HepG2 (cell line): ENCODE results near the gene KRTAP1-1. TPM values are rescaled to one million over a fixed set of nuclear protein-coding genes. Genes with fewer than 3 reads are reported as not detected.

Experiments
- BRD4 ChIP-seq: sonication (generic); formaldehyde crosslinking; IDR thresholded peaks from 2 replicates; pipeline ENCODE4 v1.4.0; 2020; ENCODE audit warnings: missing genetic modification reagents
- EP300 ChIP-seq, 3 experiments: sonication (generic) in 1 of 3; formaldehyde crosslinking in 1 of 3; IDR thresholded peaks; 2 replicates each; pipeline versions ENCODE4 v1.5.1 to v1.6.1; 2011 to 2020; ENCODE audit warnings: low read depth in 2 of 3, low read length in 2 of 3, borderline replicate concordance in 1 of 3, improper control_type of control experiment in 1 of 3, mild to moderate bottlenecking in 1 of 3, missing genetic modification reagents in 1 of 3, moderate library complexity in 1 of 3
- FOSL2 ChIP-seq: sonication (generic); formaldehyde crosslinking; IDR thresholded peaks from 2 replicates; pipeline ENCODE4 v1.4.0; 2020; ENCODE audit warnings: missing genetic modification reagents
- FOXP1 ChIP-seq, 2 experiments: fragments of 450-650 bp in 1 of 2; IDR thresholded peaks; 2 replicates each; pipeline ENCODE4 v1.6.1; 2017 to 2018; ENCODE audit warnings: antibody characterized with exemption in 1 of 2
- GLI4 ChIP-seq: sonication (generic); formaldehyde crosslinking; IDR thresholded peaks from 2 replicates; pipeline ENCODE4 v1.5.1; 2020; ENCODE audit warnings: missing genetic modification reagents, mild to moderate bottlenecking, moderate library complexity, borderline replicate concordance
- HNF4A ChIP-seq: sonication (generic); formaldehyde crosslinking; IDR thresholded peaks from 2 replicates; pipeline ENCODE4 v1.4.0; 2020; ENCODE audit warnings: missing genetic modification reagents
- KDM6A ChIP-seq: IDR thresholded peaks from 2 replicates; pipeline ENCODE4 v1.6.1; 2016; ENCODE audit warnings: low read depth
- KMT2A ChIP-seq: sonication (generic); formaldehyde crosslinking; IDR thresholded peaks from 2 replicates; pipeline ENCODE4 v1.4.0; 2020; ENCODE audit warnings: missing genetic modification reagents
- MXD4 ChIP-seq: IDR thresholded peaks from 2 replicates; pipeline ENCODE4 v1.6.1; 2016; ENCODE audit warnings: mild to moderate bottlenecking, missing biosample characterization, missing genetic modification reagents
- NCOA5 ChIP-seq: sonication (generic); formaldehyde crosslinking; IDR thresholded peaks from 2 replicates; pipeline ENCODE4 v1.4.0; 2020; ENCODE audit warnings: missing genetic modification reagents
- SIX4 ChIP-seq: sonication (generic); formaldehyde crosslinking; IDR thresholded peaks from 2 replicates; pipeline ENCODE4 v1.4.0; 2020; ENCODE audit warnings: missing genetic modification reagents
- SMAD3 ChIP-seq: sonication (generic); formaldehyde crosslinking; IDR thresholded peaks from 2 replicates; pipeline ENCODE4 v1.4.0; 2020; ENCODE audit warnings: missing genetic modification reagents
- THRA ChIP-seq: sonication (generic); formaldehyde crosslinking; IDR thresholded peaks from 2 replicates; pipeline ENCODE4 v1.4.0; 2020; ENCODE audit warnings: missing genetic modification reagents, borderline replicate concordance
- ZFP36L1 ChIP-seq: sonication (generic); formaldehyde crosslinking; IDR thresholded peaks from 2 replicates; pipeline ENCODE4 v1.8.0; 2022; ENCODE audit warnings: mild to moderate bottlenecking, missing genetic modification reagents, moderate library complexity
- ZNF138 ChIP-seq: sonication (generic); formaldehyde crosslinking; IDR thresholded peaks from 2 replicates; pipeline ENCODE4 v1.5.0; 2020; ENCODE audit warnings: mild to moderate bottlenecking, low read depth, missing genetic modification reagents
- ZNF235 ChIP-seq: sonication (generic); formaldehyde crosslinking; IDR thresholded peaks from 2 replicates; pipeline ENCODE4 v1.8.1; 2023; ENCODE audit warnings: mild to moderate bottlenecking, missing genetic modification reagents, borderline replicate concordance
- ZNF367 ChIP-seq: sonication (generic); formaldehyde crosslinking; IDR thresholded peaks from 2 replicates; pipeline ENCODE4 v1.4.0; 2020; ENCODE audit warnings: missing genetic modification reagents, borderline replicate concordance
- ZNF383 ChIP-seq: sonication (generic); formaldehyde crosslinking; IDR thresholded peaks from 2 replicates; pipeline ENCODE4 v1.4.0; 2020; ENCODE audit warnings: missing genetic modification reagents, mild to moderate bottlenecking, borderline replicate concordance
- ZNF589 ChIP-seq: sonication (generic); formaldehyde crosslinking; conservative IDR thresholded peaks from 2 replicates; pipeline ENCODE4 v1.8.0; 2022; ENCODE audit warnings: mild to moderate bottlenecking, moderate library complexity, missing genetic modification reagents
- ZNF709 ChIP-seq: sonication (generic); formaldehyde crosslinking; IDR thresholded peaks from 2 replicates; pipeline ENCODE4 v1.5.0; 2020; ENCODE audit warnings: mild to moderate bottlenecking, missing genetic modification reagents
- ZNF768 ChIP-seq: sonication (generic); formaldehyde crosslinking; IDR thresholded peaks from 2 replicates; pipeline ENCODE4 v1.4.0; 2020; ENCODE audit warnings: missing genetic modification reagents
- ZNF883 ChIP-seq: sonication (generic); formaldehyde crosslinking; IDR thresholded peaks from 2 replicates; pipeline ENCODE4 v1.5.1; 2020; ENCODE audit warnings: mild to moderate bottlenecking, missing genetic modification reagents; ENCODE audit errors: not compliant biosample characterization
- polyA plus RNA-seq, 8 experiments: library from polyadenylated mRNA; depleted of rRNA in 3 of 8; stranded (reverse) in 7 of 8; unstranded in 1 of 8; fragments of >200 nt; fragmentation: Illumina TruSeq in 4 of 8; extraction: Trizol in 4 of 8; gene quantifications; 2 replicates each; pipeline versions ENCODE4 v1.2.1 to v1.2.3, GENCODE V29; 2011 to 2016; ENCODE audit warnings: low read depth in 4 of 8, missing spikeins in 1 of 8, mixed read lengths in 1 of 8; ENCODE audit not compliant: insufficient read depth in 1 of 8
- total RNA-seq, 5 experiments: library from RNA; depleted of rRNA; stranded (reverse); fragments of >200 nt; fragmentation: Illumina TruSeq; extraction: Trizol; gene quantifications; 2 replicates each; pipeline ENCODE4 v1.2.3, GENCODE V29; 2016; ENCODE audit warnings: low read depth in 1 of 5
- TF ChIP-seq, protein P1 (sequence below): sonication (generic); formaldehyde crosslinking; IDR thresholded peaks from 2 replicates; pipeline ENCODE4 v1.9.0; 2022; ENCODE audit warnings: missing genetic modification reagents, mild to moderate bottlenecking, borderline replicate concordance
- TF ChIP-seq, protein P2 (sequence below): IDR thresholded peaks from 2 replicates; pipeline ENCODE4 v1.6.1; 2016; ENCODE audit warnings: missing compliant biosample characterization, missing genetic modification reagents, borderline replicate concordance
- TF ChIP-seq, protein P3 (sequence below): sonication (generic); formaldehyde crosslinking; IDR thresholded peaks from 2 replicates; pipeline ENCODE4 v1.5.0; 2020; ENCODE audit warnings: missing genetic modification reagents

Gene KRTAP1-1
- total and polyA plus RNA-seq, 2 of the 13 experiments (the other 11 are each of a cell fraction or from before 2014, with no cell fraction given), result not detected

DNA sequence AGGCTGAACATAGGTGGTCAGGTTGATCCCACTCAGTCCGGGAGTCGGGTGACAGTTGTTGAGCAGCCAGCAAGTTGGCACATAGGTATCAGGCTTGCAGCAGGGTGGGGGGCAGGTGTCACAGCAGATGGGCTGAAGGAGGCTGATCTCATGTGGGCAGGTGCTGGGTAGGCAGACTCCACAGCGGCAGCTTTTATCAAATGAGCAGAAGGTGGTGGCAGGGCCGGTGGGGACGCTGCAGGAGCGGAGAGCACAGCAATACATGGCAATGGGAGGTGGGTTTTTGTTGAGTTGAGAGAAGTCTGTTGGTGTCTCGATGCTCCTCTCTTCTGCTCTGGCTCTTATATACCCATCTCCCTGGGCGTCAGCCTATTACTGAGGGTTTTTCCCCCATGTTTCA, 32.4 kb downstream of the KRTAP1-1 start, which contains the start of gene KRTAP3-1 (continued):
- TF ChIP-seq ZNF367 (CRISPR knock-in tag) (no peak), KMT2A (CRISPR knock-in tag) (no peak), ZNF883 (no peak), ZNF589 (0 out of 2 replicates have a peak, but pooled peaks have one; percentile 35), ZNF383 (no peak), ZNF235 (no peak), KDM6A (CRISPR knock-in tag) (no peak), FOXP1 (IDR thresholded peaks at IDR 0.05) (no peak), FOXP1 (CRISPR knock-in tag; IDR thresholded peaks at IDR 0.05) (no peak), FOSL2 (CRISPR knock-in tag) (0 out of 2 replicates have a peak, but pooled peaks have one; percentile 7), ZNF138 (CRISPR knock-in tag) (no peak), SIX4 (0 out of 2 replicates have a peak, but pooled peaks have one; percentile 22), HNF4A (CRISPR knock-in tag) (no peak), GLI4 (CRISPR knock-in tag) (no peak), SMAD3 (CRISPR knock-in tag) (no peak), BRD4 (CRISPR knock-in tag) (0 out of 2 replicates have a peak, but pooled peaks have one; percentile 49), NCOA5 (no peak), ZNF768 (CRISPR knock-in tag) (0 out of 2 replicates have a peak, but pooled peaks have one; percentile 44), THRA (CRISPR knock-in tag) (no peak), EP300 (IDR thresholded peaks at IDR 0.05; ENCODE audit: low read depth in 2 of 2, low read length in 2 of 2) (no peak), EP300 (CRISPR knock-in tag; IDR thresholded peaks at IDR 0.05; ENCODE audit: borderline replicate concordance) (no peak), ZFP36L1 (CRISPR knock-in tag) (no peak), MXD4 (0 out of 2 replicates have a peak, but pooled peaks have one; percentile 12), ZNF709 (CRISPR knock-in tag) (no peak)
- TF ChIP-seq, protein P1, sequence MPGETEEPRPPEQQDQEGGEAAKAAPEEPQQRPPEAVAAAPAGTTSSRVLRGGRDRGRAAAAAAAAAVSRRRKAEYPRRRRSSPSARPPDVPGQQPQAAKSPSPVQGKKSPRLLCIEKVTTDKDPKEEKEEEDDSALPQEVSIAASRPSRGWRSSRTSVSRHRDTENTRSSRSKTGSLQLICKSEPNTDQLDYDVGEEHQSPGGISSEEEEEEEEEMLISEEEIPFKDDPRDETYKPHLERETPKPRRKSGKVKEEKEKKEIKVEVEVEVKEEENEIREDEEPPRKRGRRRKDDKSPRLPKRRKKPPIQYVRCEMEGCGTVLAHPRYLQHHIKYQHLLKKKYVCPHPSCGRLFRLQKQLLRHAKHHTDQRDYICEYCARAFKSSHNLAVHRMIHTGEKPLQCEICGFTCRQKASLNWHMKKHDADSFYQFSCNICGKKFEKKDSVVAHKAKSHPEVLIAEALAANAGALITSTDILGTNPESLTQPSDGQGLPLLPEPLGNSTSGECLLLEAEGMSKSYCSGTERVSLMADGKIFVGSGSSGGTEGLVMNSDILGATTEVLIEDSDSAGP (CRISPR knock-in tag), result 0 out of 2 replicates have a peak, but pooled peaks have one; percentile 29
- TF ChIP-seq, protein P2, sequence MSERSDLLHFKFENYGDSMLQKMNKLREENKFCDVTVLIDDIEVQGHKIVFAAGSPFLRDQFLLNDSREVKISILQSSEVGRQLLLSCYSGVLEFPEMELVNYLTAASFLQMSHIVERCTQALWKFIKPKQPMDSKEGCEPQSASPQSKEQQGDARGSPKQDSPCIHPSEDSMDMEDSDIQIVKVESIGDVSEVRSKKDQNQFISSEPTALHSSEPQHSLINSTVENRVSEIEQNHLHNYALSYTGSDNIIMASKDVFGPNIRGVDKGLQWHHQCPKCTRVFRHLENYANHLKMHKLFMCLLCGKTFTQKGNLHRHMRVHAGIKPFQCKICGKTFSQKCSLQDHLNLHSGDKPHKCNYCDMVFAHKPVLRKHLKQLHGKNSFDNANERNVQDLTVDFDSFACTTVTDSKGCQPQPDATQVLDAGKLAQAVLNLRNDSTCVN (CRISPR knock-in tag), result no peak
- TF ChIP-seq, protein P3, sequence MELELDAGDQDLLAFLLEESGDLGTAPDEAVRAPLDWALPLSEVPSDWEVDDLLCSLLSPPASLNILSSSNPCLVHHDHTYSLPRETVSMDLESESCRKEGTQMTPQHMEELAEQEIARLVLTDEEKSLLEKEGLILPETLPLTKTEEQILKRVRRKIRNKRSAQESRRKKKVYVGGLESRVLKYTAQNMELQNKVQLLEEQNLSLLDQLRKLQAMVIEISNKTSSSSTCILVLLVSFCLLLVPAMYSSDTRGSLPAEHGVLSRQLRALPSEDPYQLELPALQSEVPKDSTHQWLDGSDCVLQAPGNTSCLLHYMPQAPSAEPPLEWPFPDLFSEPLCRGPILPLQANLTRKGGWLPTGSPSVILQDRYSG (CRISPR knock-in tag), result no peak
